ENCODE measurements around the gene MPDZ. TPM values are rescaled to one million over a fixed set of nuclear protein-coding genes. Genes with fewer than 3 reads are reported as not detected.

The MPDZ gene, protein sequence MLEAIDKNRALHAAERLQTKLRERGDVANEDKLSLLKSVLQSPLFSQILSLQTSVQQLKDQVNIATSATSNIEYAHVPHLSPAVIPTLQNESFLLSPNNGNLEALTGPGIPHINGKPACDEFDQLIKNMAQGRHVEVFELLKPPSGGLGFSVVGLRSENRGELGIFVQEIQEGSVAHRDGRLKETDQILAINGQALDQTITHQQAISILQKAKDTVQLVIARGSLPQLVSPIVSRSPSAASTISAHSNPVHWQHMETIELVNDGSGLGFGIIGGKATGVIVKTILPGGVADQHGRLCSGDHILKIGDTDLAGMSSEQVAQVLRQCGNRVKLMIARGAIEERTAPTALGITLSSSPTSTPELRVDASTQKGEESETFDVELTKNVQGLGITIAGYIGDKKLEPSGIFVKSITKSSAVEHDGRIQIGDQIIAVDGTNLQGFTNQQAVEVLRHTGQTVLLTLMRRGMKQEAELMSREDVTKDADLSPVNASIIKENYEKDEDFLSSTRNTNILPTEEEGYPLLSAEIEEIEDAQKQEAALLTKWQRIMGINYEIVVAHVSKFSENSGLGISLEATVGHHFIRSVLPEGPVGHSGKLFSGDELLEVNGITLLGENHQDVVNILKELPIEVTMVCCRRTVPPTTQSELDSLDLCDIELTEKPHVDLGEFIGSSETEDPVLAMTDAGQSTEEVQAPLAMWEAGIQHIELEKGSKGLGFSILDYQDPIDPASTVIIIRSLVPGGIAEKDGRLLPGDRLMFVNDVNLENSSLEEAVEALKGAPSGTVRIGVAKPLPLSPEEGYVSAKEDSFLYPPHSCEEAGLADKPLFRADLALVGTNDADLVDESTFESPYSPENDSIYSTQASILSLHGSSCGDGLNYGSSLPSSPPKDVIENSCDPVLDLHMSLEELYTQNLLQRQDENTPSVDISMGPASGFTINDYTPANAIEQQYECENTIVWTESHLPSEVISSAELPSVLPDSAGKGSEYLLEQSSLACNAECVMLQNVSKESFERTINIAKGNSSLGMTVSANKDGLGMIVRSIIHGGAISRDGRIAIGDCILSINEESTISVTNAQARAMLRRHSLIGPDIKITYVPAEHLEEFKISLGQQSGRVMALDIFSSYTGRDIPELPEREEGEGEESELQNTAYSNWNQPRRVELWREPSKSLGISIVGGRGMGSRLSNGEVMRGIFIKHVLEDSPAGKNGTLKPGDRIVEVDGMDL (N-terminal part only)
- 10 to 100 TPM; 37.3 to 69.2 (median 49.6) TPM for total RNA-seq
- polyA plus RNA-seq: 10 to 100 TPM; 24.6 to 45.1 TPM
- long read RNA-seq, donor 1, partial matches to known transcripts: 51 of 96 reads
- long read RNA-seq, donor 1, other reads (novel, unspliced or antisense): 45 of 96 reads
- long read RNA-seq, donor 2: 0 reads
- long read RNA-seq, donor 3, full-length matches to known transcripts: 2 of 25 reads
- long read RNA-seq, donor 3, partial matches to known transcripts: 9 of 25 reads
- long read RNA-seq, donor 3, other reads (novel, unspliced or antisense): 14 of 25 reads

DNA sequence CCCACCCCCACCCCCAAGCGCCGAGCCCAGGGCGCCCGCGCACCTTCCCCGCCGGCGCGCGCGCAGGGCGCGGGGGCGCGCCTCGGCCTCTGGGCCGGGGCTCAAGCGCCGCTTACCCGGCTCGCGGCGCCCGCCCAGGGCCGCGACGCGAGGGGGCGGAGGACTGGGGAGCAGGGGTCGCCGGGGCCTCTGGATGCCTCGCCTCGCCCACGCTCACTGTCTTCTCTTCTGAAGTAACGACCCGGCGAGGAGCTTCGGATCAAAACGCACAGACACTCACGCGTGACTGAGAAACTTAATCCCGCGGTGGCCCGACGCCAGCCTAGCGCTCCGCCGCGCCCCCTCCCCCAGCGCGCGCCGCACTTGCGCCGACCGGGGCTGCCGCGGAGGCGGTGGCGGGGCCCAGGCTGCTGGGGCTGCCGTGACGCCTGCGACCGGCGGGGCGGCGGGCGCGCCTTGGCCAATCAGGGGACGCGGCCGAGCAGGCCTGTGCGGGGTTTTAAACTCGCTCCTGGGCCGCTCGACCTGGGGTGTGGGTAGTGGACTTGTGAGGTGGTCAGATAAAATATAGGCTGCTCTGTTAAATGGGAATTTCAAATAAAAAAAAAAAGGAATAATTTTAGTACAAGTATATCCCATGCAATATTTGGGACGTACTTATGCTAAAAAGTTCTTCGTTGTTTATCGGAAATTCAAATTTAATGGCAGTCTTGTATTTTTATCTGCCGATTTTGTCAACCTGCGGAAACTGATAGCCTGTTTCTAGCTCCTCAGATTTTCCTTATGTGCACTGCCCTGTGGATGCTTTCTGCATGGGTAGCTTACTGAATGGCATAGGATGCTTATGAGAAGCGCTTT, at the start of gene MPDZ:
MPDZ (minus strand) TSS at position 409 of the 858 bp plus-strand sequence. CDS start 29,377 bp downstream, outside the sequence.
- Histone ChIP-seq H3K27ac (peak within 1 kb of the TSS; percentile 86 to 96), H3K27me3 (no peaks in the 10 kb centered on the region), H3K4me3 (peak within 1 kb of the TSS; percentile 67), H3K4me1 (ENCODE audit: insufficient read depth) (peaks cover 2% of the 10 kb centered on the region), H3K36me3 (no peaks in the 10 kb centered on the region), H3K9me3 (no peaks in the 10 kb centered on the region)
- intact Hi-C loops (cut with DNase I): no loop called here
- DNase-seq: peak; percentile 66 to 87 (median 78)
- 4 to 6% (median 5%) methylated on average over 45 to 78 of the region's 82 CpGs for WGBS, 3 donors
- TF ChIP-seq, protein P1, sequence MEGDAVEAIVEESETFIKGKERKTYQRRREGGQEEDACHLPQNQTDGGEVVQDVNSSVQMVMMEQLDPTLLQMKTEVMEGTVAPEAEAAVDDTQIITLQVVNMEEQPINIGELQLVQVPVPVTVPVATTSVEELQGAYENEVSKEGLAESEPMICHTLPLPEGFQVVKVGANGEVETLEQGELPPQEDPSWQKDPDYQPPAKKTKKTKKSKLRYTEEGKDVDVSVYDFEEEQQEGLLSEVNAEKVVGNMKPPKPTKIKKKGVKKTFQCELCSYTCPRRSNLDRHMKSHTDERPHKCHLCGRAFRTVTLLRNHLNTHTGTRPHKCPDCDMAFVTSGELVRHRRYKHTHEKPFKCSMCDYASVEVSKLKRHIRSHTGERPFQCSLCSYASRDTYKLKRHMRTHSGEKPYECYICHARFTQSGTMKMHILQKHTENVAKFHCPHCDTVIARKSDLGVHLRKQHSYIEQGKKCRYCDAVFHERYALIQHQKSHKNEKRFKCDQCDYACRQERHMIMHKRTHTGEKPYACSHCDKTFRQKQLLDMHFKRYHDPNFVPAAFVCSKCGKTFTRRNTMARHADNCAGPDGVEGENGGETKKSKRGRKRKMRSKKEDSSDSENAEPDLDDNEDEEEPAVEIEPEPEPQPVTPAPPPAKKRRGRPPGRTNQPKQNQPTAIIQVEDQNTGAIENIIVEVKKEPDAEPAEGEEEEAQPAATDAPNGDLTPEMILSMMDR (IDR thresholded peaks at IDR 0.05): peak in 1 of 3 donors; percentile 29
- no peak for TF ChIP-seq EP300 (IDR thresholded peaks at IDR 0.05)
- TF ChIP-seq POLR2A (IDR thresholded peaks at IDR 0.05): peak; percentile 54

DNA sequence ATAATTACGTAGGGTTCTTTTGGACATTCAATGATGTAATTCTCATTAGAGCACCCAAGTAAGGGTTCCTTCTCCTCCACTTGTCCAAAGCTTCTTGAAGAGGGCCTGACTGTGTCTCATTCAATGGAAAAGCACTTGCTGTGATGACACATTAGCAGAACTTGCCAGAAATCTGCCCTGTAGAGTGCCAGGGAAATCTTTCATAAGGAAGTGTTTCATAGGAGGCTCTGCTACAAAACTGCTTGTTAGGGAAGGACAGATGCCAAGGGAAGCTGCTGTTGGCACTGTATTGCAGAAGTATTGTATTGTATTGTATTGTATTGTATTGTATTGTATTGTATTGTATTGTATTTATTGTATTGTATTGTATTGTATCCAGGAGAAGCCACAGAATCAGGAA, 45.5 kb upstream of the MPDZ start:
- 92 to 96% (median 92%) methylated on average over 1 of the region's 1 CpG for WGBS, 3 donors
- Histone ChIP-seq H3K4me3 (no peak overlapping the region), H3K27me3 (no peaks in the 10 kb centered on the region), H3K36me3 (no peaks in the 10 kb centered on the region), H3K27ac (no peak overlapping the region), H3K9me3 (no peaks in the 10 kb centered on the region), H3K4me1 (ENCODE audit: insufficient read depth) (no peaks in the 10 kb centered on the region)
- intact Hi-C loops (cut with DNase I): no loop called here
- no peak for TF ChIP-seq EP300 (IDR thresholded peaks at IDR 0.05)
- TF ChIP-seq POLR2A (IDR thresholded peaks at IDR 0.05): no peak
- TF ChIP-seq, protein P1 (IDR thresholded peaks at IDR 0.05): no peak
- DNase-seq: no peak

DNA sequence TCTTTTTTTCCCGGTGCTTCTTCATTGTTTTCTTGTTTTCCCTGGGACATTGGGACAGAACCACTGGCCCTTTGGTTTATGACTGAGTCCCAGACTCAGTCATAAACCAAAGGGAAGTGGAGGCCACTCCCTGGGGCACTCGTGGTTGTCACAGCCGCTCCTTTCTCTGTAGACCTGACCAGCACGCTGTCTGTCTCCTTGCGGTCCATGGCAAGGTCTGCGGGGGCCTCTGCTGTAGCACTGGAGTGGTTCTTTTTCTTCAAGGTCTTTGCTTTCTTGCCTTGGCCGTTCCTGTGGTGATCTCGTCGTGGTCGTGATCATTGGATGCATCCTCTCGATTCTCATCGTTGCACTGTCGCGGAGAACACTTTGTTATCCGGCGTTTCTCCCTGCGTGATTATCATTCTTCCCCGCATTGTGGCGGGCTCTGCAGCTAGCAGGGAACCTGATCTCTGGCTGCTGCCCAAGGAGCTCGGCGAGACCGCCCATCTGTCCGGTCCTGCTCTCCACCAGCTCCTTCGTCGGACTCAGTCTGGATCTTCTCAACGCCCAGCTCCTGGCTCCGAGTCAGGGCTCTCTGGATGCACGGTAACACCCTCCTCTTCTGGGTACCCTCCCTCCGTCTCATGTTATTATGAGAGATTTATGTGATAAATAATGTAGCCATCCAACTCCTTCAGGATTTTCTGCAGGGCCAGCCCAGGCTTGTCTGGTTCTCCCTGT, 43.5 kb upstream of the MPDZ start:
- H3K36me3 ChIP-seq: no peaks in the 10 kb centered on the region
- TF ChIP-seq, protein P1 (IDR thresholded peaks at IDR 0.05): no peak
- no peak for TF ChIP-seq POLR2A (IDR thresholded peaks at IDR 0.05)
- no peak for TF ChIP-seq EP300 (IDR thresholded peaks at IDR 0.05)

More for the DNA sequence above, 43.5 kb upstream of the MPDZ start:
- Histone ChIP-seq H3K9me3 (no peaks in the 10 kb centered on the region), H3K27me3 (no peaks in the 10 kb centered on the region), H3K4me1 (ENCODE audit: insufficient read depth) (no peaks in the 10 kb centered on the region), H3K27ac (no peak overlapping the region), H3K4me3 (no peak overlapping the region)
- DNase-seq: no peak
- WGBS, 3 donors: 87 to 92% (median 92%) methylated on average over 29 of the region's 29 CpGs
- intact Hi-C loops (cut with DNase I): no loop called here
